Measurements from ENCODE around the gene POMT2.

GRCh38 chr14:77316872-77317301, 3.8 kb downstream of the POMT2 start:
- TF ChIP-seq ZBTB33 (IDR thresholded peaks at IDR 0.05; ENCODE audit: borderline replicate concordance, low read depth) (no peak), GATA2 (CRISPR knock-in tag; IDR thresholded peaks at IDR 0.05) (no peak), NRF1 (IDR thresholded peaks at IDR 0.05; ENCODE audit: low read depth, low read length) (no peak), CTCF (IDR thresholded peaks at IDR 0.05) (no peak)
- TF ChIP-seq, protein P1, sequence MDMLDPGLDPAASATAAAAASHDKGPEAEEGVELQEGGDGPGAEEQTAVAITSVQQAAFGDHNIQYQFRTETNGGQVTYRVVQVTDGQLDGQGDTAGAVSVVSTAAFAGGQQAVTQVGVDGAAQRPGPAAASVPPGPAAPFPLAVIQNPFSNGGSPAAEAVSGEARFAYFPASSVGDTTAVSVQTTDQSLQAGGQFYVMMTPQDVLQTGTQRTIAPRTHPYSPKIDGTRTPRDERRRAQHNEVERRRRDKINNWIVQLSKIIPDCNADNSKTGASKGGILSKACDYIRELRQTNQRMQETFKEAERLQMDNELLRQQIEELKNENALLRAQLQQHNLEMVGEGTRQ (IDR thresholded peaks at IDR 0.05; ENCODE audit: borderline replicate concordance, low read depth, low read length): no peak

Measured in SK-N-SH (cell line).